Effector memory CD4-positive, alpha-beta T cell (primary cell): ENCODE measurements around the gene CFAP46.

Experiments
- DNase-seq, 3 donors: peaks; one replicate each; pipeline ENCODE4 v3.0.0-alpha.2; 2020
- H3K27ac ChIP-seq: 2 replicates; pipeline ENCODE4 v1.7.0; 2013; ENCODE audit warnings: mild to moderate bottlenecking, low read length, moderate library complexity; ENCODE audit not compliant: insufficient read depth, poor library complexity, severe bottlenecking
- H3K27me3 ChIP-seq: replicated peaks from 2 replicates; pipeline ENCODE4 v1.7.0; 2013; ENCODE audit warnings: mild to moderate bottlenecking, low read length; ENCODE audit not compliant: insufficient read depth, control insufficient read depth, poor library complexity, severe bottlenecking
- H3K36me3 ChIP-seq: 2 replicates; pipeline ENCODE4 v1.7.0; 2013; ENCODE audit warnings: mild to moderate bottlenecking, low read length, moderate library complexity; ENCODE audit not compliant: control insufficient read depth, insufficient read depth
- H3K4me1 ChIP-seq: 2 replicates; pipeline ENCODE4 v1.7.0; 2013; ENCODE audit warnings: low read length, mild to moderate bottlenecking; ENCODE audit not compliant: control insufficient read depth, insufficient read depth, poor library complexity, severe bottlenecking
- H3K4me3 ChIP-seq: 2 replicates; pipeline ENCODE4 v1.7.0; 2013; ENCODE audit warnings: low read length, low read depth, mild to moderate bottlenecking; ENCODE audit not compliant: insufficient read depth, poor library complexity, severe bottlenecking
- H3K9me3 ChIP-seq: 2 replicates; pipeline ENCODE4 v1.7.0; 2013; ENCODE audit warnings: mild to moderate bottlenecking, low read length, moderate library complexity; ENCODE audit not compliant: control insufficient read depth

The CFAP46 gene

DNA sequence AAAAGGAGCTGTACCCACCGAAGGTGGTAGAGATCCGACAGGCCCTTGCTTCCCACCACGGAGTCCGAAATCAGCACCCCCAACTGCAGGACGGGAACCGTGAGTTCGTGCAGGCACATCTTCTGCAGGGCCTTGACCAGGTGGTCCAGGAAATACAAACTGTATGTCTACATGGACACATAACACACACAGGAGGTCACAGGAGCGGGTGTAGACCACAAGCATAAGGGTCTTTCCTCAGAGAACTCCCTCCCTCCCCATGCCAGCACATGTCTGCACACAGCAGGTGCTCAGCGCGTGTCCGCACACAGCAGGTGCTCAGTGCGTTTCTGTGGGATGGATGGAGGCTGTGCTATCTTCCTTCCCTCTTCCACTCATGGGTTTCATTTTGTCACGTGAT, 69.7 kb downstream of the CFAP46 start:
- Histone ChIP-seq H3K4me3 (no peak overlapping the region), H3K9me3 (no peaks in the 10 kb centered on the region), H3K27me3 (no peaks in the 10 kb centered on the region), H3K27ac (no peak overlapping the region), H3K36me3 (no peaks in the 10 kb centered on the region), H3K4me1 (no peaks in the 10 kb centered on the region)
- DNase-seq: no peak

DNA sequence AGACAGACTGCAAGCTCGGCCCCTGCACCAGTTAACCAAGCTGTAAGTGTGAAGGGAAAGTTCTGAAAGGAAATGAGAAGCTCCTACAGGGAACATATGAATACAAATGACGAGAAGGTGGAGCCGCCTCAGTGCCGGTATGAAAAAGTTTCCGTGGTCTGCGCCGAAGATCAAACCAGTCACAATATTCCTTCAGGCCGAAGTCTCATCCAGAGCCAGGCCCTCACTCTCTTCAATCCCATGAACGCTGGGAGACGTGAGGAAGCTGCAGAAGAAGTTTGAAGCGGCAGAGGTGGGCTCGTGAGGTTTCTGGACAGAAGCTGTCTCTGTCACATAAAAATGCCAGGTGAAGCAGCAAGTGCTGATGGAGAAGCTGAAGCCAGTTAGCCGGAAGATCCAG, 71.9 kb downstream of the CFAP46 start:
- H3K4me1 ChIP-seq: no peaks in the 10 kb centered on the region
- DNase-seq: no peak
- H3K9me3 ChIP-seq: no peaks in the 10 kb centered on the region
- H3K27me3 ChIP-seq: no peaks in the 10 kb centered on the region
- no peak overlapping the region for H3K4me3 ChIP-seq
- no peaks in the 10 kb centered on the region for H3K36me3 ChIP-seq
- H3K27ac ChIP-seq: no peak overlapping the region

DNA sequence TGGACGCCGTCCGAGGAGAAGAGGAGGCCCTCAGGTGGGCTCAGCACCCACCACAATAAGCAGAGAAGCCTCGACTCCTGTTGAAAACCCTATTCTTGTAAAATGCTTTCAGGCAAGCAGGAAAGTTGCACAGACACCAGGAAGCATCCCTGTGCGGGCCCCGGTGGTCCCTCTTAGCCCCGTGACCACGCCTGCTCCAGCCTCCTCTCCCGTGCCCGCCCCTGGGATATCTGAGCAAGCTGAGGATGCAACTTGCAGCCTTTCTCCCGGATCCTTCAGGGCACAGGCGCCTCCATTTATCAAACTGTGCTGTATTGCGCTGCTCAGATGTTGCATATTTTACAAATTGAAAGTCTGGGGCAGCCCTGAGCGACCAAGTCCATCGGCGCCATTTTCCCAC, 72.7 kb downstream of the CFAP46 start:
- Histone ChIP-seq H3K9me3 (no peaks in the 10 kb centered on the region), H3K27ac (no peak overlapping the region), H3K4me3 (no peak overlapping the region), H3K27me3 (no peaks in the 10 kb centered on the region), H3K4me1 (no peaks in the 10 kb centered on the region), H3K36me3 (no peaks in the 10 kb centered on the region)
- DNase-seq: no peak

DNA sequence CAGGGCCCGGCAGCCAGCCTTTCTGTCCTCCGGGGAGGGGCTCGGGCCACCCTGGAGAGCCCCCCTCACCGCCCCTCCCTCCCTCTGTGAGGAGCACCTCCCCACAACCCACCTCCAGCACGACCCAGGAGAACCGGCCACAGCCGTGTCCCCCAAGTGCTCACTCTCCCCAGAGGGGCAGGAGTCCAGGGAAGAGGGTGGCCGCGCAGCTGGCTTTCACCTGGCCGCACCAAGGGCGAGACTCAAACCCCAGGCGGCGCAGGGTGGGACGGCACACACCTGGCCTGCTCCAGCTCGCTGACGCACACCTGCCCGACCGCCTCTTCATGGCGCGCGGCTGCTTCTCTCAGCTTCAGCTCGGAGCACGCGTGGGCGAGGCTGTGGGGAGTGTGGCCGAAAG, 73.4 kb downstream of the CFAP46 start:
- no peaks in the 10 kb centered on the region for H3K4me1 ChIP-seq
- no peak for DNase-seq
- H3K9me3 ChIP-seq: no peaks in the 10 kb centered on the region
- H3K27ac ChIP-seq: no peak overlapping the region
- H3K4me3 ChIP-seq: no peak overlapping the region
- H3K36me3 ChIP-seq: no peaks in the 10 kb centered on the region
- H3K27me3 ChIP-seq: no peaks in the 10 kb centered on the region

DNA sequence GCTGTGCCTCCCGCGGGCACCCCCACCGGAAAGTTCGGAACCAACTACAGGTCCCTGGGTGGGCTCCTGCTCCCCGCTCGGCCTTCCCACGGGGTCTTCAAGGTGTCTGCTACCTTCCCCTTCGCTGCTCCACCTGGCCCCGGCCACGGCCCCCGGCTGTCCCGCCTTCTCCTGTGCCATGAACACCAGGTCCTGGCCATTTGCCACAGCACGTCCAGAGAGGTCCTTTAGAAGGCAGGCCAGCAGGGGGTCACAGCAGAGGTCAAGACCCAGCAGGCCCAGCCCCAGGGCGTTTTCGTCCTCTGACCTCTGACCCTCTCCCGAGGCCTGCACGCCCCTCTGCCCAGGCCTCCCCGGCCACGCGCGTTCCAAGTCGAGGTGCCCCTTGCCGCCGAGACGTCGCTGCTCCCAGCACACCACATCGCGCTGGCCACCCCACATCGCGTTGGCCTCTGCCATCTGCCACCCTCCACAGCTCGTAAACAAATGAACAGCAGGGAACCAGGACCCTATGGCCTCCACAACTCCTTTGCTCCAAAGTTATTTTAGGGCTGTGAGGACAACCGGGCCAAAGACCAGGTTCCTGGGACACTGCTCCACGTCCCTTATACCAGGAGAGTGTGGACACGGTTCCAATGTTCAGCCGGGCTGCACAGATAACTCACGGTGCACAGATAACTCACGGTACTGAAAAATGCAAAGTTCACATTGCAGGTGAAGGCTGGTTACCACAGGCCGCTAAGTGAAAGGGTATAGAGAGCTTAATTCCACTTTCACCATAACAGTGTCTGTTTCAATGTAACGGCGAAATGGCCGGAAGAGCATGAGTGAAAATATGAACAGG, 74.3 kb downstream of the CFAP46 start:
- no peak overlapping the region for H3K4me3 ChIP-seq
- peaks cover 2% of the 10 kb centered on the region for H3K4me1 ChIP-seq
- no peak for DNase-seq
- H3K27me3 ChIP-seq: peaks cover 3% of the 10 kb centered on the region
- H3K27ac ChIP-seq: no peak overlapping the region
- H3K36me3 ChIP-seq: no peaks in the 10 kb centered on the region
- H3K9me3 ChIP-seq: no peaks in the 10 kb centered on the region

DNA sequence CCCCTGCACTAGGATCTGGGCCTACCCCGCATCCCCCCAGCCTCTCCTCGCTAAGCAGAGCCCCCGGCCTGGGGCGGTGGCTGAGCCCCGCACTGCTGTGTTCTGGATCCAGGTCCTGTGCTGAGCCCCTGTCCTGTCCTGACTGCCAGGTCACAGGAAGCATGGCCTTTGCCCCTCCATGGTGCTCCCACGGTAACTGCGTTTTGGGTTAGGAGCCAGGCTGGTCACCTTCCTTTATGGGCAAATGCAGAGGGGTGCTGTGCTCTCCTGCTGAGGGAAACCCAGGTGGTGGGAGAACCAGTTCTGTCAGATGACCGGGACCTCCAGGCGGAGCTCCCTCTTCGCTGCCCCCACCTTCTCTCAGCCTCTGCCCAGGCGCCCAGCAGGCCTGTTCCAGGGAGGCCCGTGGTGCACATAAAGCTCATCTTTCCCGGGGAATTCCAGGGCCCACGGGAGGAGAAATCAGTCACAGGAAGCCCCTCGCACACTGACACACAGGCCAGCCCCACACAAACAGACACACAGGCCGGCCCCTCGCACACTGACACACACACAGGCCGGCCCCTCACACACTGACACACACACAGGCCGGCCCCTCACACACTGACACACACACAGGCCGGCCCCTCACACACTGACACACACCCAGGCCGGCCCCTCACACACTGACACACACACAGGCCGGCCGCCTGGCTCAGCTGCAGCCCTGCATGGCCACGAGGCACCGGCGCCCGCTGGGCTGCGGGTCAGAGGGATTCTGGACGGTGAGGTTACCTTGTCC, 75.6 kb downstream of the CFAP46 start:
- Histone ChIP-seq H3K36me3 (no peaks in the 10 kb centered on the region), H3K4me3 (no peak overlapping the region), H3K27ac (no peak overlapping the region), H3K27me3 (peaks cover 3% of the 10 kb centered on the region), H3K4me1 (peaks cover 4% of the 10 kb centered on the region), H3K9me3 (no peaks in the 10 kb centered on the region)
- DNase-seq: no peak

DNA sequence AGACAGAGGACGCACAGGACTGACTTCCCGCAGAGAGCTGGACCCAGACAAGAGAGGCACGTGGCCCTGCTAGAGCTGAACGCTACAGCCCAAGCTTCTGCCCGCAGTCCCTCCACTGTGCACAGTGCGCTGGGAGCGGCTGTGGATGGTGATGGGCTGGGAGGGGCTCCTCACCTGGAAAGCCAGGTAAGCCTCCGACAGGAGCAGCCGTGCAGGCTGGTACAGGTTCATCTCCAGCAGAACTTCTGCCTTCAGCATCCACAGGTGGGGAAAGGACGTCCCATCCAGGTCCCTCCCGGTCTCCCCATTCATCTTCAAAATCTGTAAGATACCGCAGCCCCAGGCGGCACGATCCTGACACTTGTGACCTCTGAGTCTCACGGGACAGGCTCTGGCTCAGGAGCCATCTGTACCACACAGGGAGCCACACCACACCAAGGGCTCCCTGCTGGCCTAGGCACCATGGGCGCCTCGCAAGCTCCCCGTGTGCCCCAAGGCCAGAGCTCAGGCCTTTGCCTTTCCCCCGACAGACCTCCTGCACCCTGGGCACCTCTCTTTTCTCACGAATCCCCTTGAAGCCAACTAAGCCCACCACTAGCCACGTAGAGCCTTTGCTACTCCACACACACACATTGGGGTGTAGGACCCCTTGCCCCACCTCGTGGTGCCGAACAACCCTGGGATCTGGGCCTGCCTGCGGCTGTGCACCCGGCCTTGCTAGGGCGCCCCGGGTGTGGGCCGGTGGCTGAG, 76.3 kb downstream of the CFAP46 start:
- no peak for DNase-seq

DNA sequence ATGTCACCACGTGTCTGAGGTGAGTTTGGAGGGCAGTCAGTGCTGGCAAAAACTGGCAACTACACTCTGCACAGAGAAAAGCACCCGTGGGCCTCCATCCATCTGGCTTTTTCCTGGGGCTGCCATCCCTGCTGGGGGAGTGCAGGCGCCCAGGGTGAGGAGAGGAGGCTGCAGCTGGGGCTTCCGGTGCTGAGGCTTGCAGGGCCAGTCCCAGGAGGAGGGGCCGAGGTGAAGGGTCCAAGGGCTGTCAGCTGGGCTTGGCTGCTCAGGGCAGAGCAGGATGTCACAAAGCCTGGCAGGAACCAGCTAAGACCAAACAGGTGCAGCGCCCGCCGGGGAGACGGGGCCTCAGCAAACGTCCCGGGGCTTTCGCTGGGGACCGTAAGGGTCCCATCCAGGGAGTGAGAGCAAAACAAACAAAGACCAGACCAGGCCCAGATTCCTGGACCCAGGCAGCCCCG, 77.2 kb downstream of the CFAP46 start:
- Histone ChIP-seq H3K9me3 (no peaks in the 10 kb centered on the region), H3K4me1 (peaks cover 4% of the 10 kb centered on the region), H3K27me3 (peaks cover 3% of the 10 kb centered on the region), H3K4me3 (no peak overlapping the region), H3K36me3 (no peaks in the 10 kb centered on the region), H3K27ac (no peak overlapping the region)
- DNase-seq: no peak

More for the DNA sequence above, 76.3 kb downstream of the CFAP46 start:
- peaks cover 4% of the 10 kb centered on the region for H3K4me1 ChIP-seq
- no peak overlapping the region for H3K27ac ChIP-seq
- H3K4me3 ChIP-seq: no peak overlapping the region
- no peaks in the 10 kb centered on the region for H3K9me3 ChIP-seq
- peaks cover 3% of the 10 kb centered on the region for H3K27me3 ChIP-seq
- no peaks in the 10 kb centered on the region for H3K36me3 ChIP-seq

DNA sequence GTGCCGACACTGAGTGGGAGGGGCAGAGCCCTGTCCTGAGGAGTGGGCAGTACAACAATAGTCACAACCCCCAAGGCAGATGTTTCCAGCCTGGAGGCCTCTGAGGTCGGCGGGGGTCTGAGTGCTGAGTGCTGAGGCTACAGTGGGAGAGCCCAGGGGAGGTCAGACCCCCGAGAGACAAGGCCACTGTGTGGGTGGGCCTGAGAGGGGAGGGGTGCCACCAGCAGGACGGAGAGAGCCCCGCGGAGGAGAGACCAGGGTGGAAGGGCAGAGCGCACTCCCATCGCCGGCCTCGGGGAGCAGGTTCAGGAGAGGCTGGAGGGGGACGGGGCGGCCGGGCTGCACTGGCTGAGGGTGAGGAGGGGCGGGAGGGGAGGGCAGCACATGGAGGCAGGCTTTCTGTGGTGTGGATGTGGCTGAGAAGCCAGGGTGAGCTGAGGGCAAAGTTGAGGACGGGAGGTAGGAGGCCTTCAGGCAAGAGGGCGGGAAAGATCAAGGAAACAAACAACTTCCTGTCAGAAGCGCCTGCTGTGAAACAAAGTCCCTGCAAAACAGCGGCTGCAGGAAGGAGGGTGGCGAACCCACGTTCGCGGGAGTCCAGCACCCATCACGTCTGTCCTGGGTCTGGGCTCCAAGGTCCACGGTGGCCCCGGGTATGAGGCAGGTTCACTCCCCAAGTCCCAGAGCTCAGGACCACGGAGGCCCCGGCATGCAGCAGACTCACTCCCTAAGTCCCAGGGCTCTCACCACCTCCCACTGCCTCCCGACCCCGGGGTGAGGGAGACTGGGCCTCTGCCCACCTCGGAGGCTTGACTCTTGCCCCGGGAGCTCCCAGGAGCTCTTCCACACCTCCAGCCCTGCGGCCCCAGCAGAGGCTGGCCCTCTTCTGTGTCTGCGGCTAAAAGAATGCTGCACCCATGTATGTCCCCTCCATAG, 79.6 kb downstream of the CFAP46 start:
- Histone ChIP-seq H3K4me1 (peaks cover 4% of the 10 kb centered on the region), H3K4me3 (no peak overlapping the region), H3K27ac (no peak overlapping the region), H3K36me3 (no peaks in the 10 kb centered on the region), H3K9me3 (no peaks in the 10 kb centered on the region), H3K27me3 (peaks cover 3% of the 10 kb centered on the region)
- no peak for DNase-seq
